A549 (cell line): ENCODE data around the gene MT2A.

Experiments
- BCL3 ChIP-seq: fragments of >200 bp; sonication (Bioruptor Twin); formaldehyde crosslinking; IDR thresholded peaks from 3 replicates; pipeline ENCODE4 v1.6.1; 2016
- BHLHE40 ChIP-seq: IDR thresholded peaks from 2 replicates; pipeline ENCODE4 v1.6.1; 2012; ENCODE audit warnings: low read depth, low read length, inconsistent platforms
- CBX2 ChIP-seq: fragments of 200-600 bp; sonication (generic); IDR thresholded peaks from 2 replicates; pipeline ENCODE4 v1.6.1; 2016; ENCODE audit warnings: low read depth, mild to moderate bottlenecking, borderline replicate concordance
- CTCF ChIP-seq: fragments of >200 bp; sonication (Bioruptor Twin); formaldehyde crosslinking; IDR thresholded peaks from 3 replicates; pipeline ENCODE4 v1.5.1; 2016
- HMGXB4 ChIP-seq: fragments of 250-450 bp; sonication (Bioruptor Pico); IDR thresholded peaks from 2 replicates; pipeline ENCODE4 v1.5.0; 2021; ENCODE audit warnings: mild to moderate bottlenecking, moderate library complexity, borderline replicate concordance
- POLR2A ChIP-seq: IDR thresholded peaks from 2 replicates; pipeline ENCODE4 v1.6.1; 2012; ENCODE audit warnings: mild to moderate bottlenecking, low read length
- RAD21 ChIP-seq, 2 experiments: fragments of >200 bp in 1 of 2; sonication (Bioruptor Twin) in 1 of 2; formaldehyde crosslinking in 1 of 2; IDR thresholded peaks in 1 of 2; conservative IDR thresholded peaks in 1 of 2; 2 replicates in 1 of 2; 3 replicates in 1 of 2; pipeline ENCODE4 v1.6.1; 2012 to 2018; ENCODE audit warnings: inconsistent platforms in 1 of 2

GRCh38 chr16:56652600-56652999 is 44.2 kb downstream of the MT2A start:
- TF ChIP-seq RAD21 (conservative IDR thresholded peaks at IDR 0.05 in 1 of 2, IDR thresholded peaks at IDR 0.05 in 1 of 2), result no peak
- TF ChIP-seq HMGXB4, result no peak
- no peak for TF ChIP-seq CTCF
- no peak for TF ChIP-seq POLR2A
- no peak for TF ChIP-seq CBX2
- no peak for TF ChIP-seq BHLHE40
- TF ChIP-seq BCL3, result no peak
